ENCODE measurements around the gene SUMO1. TPM values are rescaled to one million over a fixed set of nuclear protein-coding genes. Genes with fewer than 3 reads are reported as not detected.

The SUMO1 gene
- polyA plus RNA-seq, 3 donors from 2014 or later: 165 to 253 (median 188) TPM

Other genes with a start within 250 kb of the SUMO1 start
- gene FZD7, start 204.7 kb downstream of the SUMO1 start, polyA plus RNA-seq: under 1 TPM in 1 of 3 donors, not detected in 2; 0.31 TPM
- not detected for gene KIAA2012, start 165.3 kb downstream of the SUMO1 start, polyA plus RNA-seq
- 10 to 100 TPM; 42.6 to 54.7 (median 46.6) TPM for gene NOP58, start 27.2 kb upstream of the SUMO1 start, polyA plus RNA-seq
- gene BMPR2, start 137.7 kb upstream of the SUMO1 start, polyA plus RNA-seq: 1 to 10 TPM; 1.4 to 5.4 (median 2.8) TPM